ENCODE measurements around the gene NCK1.

GRCh38 chr3:136992115-136992514 is 130.1 kb downstream of the NCK1 start:
- TF ChIP-seq POLR2A (IDR thresholded peaks at IDR 0.05; ENCODE audit: low read length) (no peak), GATA1 (IDR thresholded peaks at IDR 0.05; ENCODE audit: low read depth, low read length) (no peak)

Measured in erythroblast (primary cell).